HepG2 (cell line): ENCODE results near the gene CDH1. TPM values are rescaled to one million over a fixed set of nuclear protein-coding genes. Genes with fewer than 3 reads are reported as not detected.

Source experiments
- ATF1 ChIP-seq: IDR thresholded peaks from 2 replicates; pipeline ENCODE4 v1.6.1; 2016; ENCODE audit warnings: mild to moderate bottlenecking, control low read depth
- HHEX ChIP-seq: IDR thresholded peaks from 2 replicates; pipeline ENCODE4 v1.6.1; 2016; ENCODE audit warnings: control low read depth
- IKZF5 ChIP-seq: IDR thresholded peaks from 2 replicates; pipeline ENCODE4 v1.6.1; 2018; ENCODE audit warnings: missing genetic modification reagents, mild to moderate bottlenecking, missing compliant biosample characterization
- KDM6A ChIP-seq: IDR thresholded peaks from 2 replicates; pipeline ENCODE4 v1.6.1; 2016; ENCODE audit warnings: low read depth
- NFIC ChIP-seq: IDR thresholded peaks from 2 replicates; pipeline ENCODE4 v1.6.1; 2012; ENCODE audit warnings: mild to moderate bottlenecking, low read length, inconsistent platforms
- NFYC ChIP-seq: IDR thresholded peaks from 2 replicates; pipeline ENCODE4 v1.6.1; 2016; ENCODE audit warnings: missing genetic modification reagents, missing compliant biosample characterization
- PCBP2 ChIP-seq: fragments of 200-400 bp; formaldehyde crosslinking; optimal IDR thresholded peaks from 2 replicates; pipeline ENCODE3; 2018; ENCODE audit warnings: low read length, low read depth; ENCODE audit not compliant: poor library complexity, severe bottlenecking
- SMAD1 ChIP-seq: sonication (generic); formaldehyde crosslinking; IDR thresholded peaks from 2 replicates; pipeline ENCODE4 v1.4.0; 2020; ENCODE audit warnings: missing genetic modification reagents, low read depth, mild to moderate bottlenecking, borderline replicate concordance
- SP140L ChIP-seq: sonication (generic); formaldehyde crosslinking; IDR thresholded peaks from 2 replicates; pipeline ENCODE4 v1.4.0; 2020; ENCODE audit warnings: missing genetic modification reagents, borderline replicate concordance
- SRF ChIP-seq: IDR thresholded peaks from 2 replicates; pipeline ENCODE4 v1.6.1; 2011; ENCODE audit warnings: mild to moderate bottlenecking, low read depth, low read length, moderate library complexity
- WIZ ChIP-seq: sonication (generic); formaldehyde crosslinking; IDR thresholded peaks from 2 replicates; pipeline ENCODE4 v1.5.1; 2020; ENCODE audit warnings: mild to moderate bottlenecking, missing genetic modification reagents
- ZMYM3 ChIP-seq: sonication (generic); formaldehyde crosslinking; IDR thresholded peaks from 2 replicates; pipeline ENCODE4 v1.5.1; 2020; ENCODE audit warnings: mild to moderate bottlenecking, missing genetic modification reagents
- ZNF367 ChIP-seq: sonication (generic); formaldehyde crosslinking; IDR thresholded peaks from 2 replicates; pipeline ENCODE4 v1.4.0; 2020; ENCODE audit warnings: missing genetic modification reagents, borderline replicate concordance
- ZNF414 ChIP-seq: sonication (generic); formaldehyde crosslinking; IDR thresholded peaks from 2 replicates; pipeline ENCODE4 v1.5.0; 2020; ENCODE audit warnings: missing genetic modification reagents
- ZNF644 ChIP-seq: IDR thresholded peaks from 2 replicates; pipeline ENCODE4 v1.6.1; 2016; ENCODE audit warnings: low read depth
- ZNF691 ChIP-seq: sonication (generic); formaldehyde crosslinking; IDR thresholded peaks from 2 replicates; pipeline ENCODE4 v1.4.0; 2020; ENCODE audit warnings: missing genetic modification reagents, low read depth, mild to moderate bottlenecking, borderline replicate concordance
- ZNF781 ChIP-seq: sonication (generic); formaldehyde crosslinking; IDR thresholded peaks from 2 replicates; pipeline ENCODE4 v1.5.1; 2020; ENCODE audit warnings: borderline replicate concordance, mild to moderate bottlenecking, missing genetic modification reagents; ENCODE audit errors: not compliant biosample characterization
- polyA plus RNA-seq, 8 experiments: library from polyadenylated mRNA; depleted of rRNA in 3 of 8; stranded (reverse) in 7 of 8; unstranded in 1 of 8; fragments of >200 nt; fragmentation: Illumina TruSeq in 4 of 8; extraction: Trizol in 4 of 8; gene quantifications; 2 replicates each; pipeline versions ENCODE4 v1.2.1 to v1.2.3, GENCODE V29; 2011 to 2016; ENCODE audit warnings: low read depth in 4 of 8, missing spikeins in 1 of 8, mixed read lengths in 1 of 8; ENCODE audit not compliant: insufficient read depth in 1 of 8
- total RNA-seq, 5 experiments: library from RNA; depleted of rRNA; stranded (reverse); fragments of >200 nt; fragmentation: Illumina TruSeq; extraction: Trizol; gene quantifications; 2 replicates each; pipeline ENCODE4 v1.2.3, GENCODE V29; 2016; ENCODE audit warnings: low read depth in 1 of 5
- TF ChIP-seq, protein P1 (sequence below): sonication (generic); formaldehyde crosslinking; IDR thresholded peaks from 2 replicates; pipeline ENCODE4 v1.5.1; 2020; ENCODE audit warnings: mild to moderate bottlenecking, missing genetic modification reagents, moderate library complexity
- TF ChIP-seq, protein P2 (sequence below): sonication (generic); formaldehyde crosslinking; IDR thresholded peaks from 2 replicates; pipeline ENCODE4 v1.4.0; 2020; ENCODE audit warnings: missing genetic modification reagents, borderline replicate concordance
- TF ChIP-seq, protein P3 (sequence below): IDR thresholded peaks from 2 replicates; pipeline ENCODE4 v1.6.1; 2016; ENCODE audit warnings: mild to moderate bottlenecking, missing biosample characterization, missing genetic modification reagents

CDH1 gene
- total and polyA plus RNA-seq, 2 of the 13 experiments (the other 11 are each of a cell fraction or from before 2014, with no cell fraction given) = 0.95 to 9.8 TPM

DNA sequence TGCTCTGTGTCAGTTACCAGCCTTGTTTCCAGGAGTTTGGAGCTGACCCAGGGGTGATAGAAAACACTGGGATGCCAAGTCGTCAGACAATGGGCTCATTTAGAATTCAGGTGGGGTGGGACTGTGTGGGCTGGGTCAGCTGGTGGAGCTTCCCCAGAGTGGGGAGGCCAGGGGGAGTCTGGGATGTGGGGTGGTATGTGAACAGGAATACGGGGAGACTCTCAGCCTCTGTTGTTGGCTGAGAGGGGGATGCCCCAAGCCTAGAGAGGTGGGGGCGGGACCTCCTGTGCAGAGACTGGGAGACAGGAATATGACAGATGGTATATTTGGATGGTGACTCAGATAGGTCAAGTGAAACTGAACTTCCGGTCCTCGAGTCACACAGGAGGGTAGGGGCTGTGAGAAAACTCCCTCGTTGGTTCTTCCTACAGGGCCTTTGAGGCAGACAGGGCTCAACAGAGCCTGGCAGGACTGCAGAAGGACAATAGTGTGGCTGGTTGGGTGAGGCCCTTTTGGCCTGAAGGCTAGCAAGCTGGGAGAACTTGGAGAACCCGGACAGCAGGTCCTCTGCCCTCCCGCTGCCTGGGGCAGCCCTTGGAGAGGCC lies 23.7 kb downstream of the CDH1 start (continued):
- no peak for TF ChIP-seq NFYC
- TF ChIP-seq ZNF691 (CRISPR knock-in tag) = 0 out of 2 replicates have a peak, but pooled peaks have one; percentile 53
- TF ChIP-seq, protein P1, sequence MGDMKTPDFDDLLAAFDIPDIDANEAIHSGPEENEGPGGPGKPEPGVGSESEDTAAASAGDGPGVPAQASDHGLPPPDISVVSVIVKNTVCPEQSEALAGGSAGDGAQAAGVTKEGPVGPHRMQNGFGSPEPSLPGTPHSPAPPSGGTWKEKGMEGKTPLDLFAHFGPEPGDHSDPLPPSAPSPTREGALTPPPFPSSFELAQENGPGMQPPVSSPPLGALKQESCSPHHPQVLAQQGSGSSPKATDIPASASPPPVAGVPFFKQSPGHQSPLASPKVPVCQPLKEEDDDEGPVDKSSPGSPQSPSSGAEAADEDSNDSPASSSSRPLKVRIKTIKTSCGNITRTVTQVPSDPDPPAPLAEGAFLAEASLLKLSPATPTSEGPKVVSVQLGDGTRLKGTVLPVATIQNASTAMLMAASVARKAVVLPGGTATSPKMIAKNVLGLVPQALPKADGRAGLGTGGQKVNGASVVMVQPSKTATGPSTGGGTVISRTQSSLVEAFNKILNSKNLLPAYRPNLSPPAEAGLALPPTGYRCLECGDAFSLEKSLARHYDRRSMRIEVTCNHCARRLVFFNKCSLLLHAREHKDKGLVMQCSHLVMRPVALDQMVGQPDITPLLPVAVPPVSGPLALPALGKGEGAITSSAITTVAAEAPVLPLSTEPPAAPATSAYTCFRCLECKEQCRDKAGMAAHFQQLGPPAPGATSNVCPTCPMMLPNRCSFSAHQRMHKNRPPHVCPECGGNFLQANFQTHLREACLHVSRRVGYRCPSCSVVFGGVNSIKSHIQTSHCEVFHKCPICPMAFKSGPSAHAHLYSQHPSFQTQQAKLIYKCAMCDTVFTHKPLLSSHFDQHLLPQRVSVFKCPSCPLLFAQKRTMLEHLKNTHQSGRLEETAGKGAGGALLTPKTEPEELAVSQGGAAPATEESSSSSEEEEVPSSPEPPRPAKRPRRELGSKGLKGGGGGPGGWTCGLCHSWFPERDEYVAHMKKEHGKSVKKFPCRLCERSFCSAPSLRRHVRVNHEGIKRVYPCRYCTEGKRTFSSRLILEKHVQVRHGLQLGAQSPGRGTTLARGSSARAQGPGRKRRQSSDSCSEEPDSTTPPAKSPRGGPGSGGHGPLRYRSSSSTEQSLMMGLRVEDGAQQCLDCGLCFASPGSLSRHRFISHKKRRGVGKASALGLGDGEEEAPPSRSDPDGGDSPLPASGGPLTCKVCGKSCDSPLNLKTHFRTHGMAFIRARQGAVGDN = peak; percentile 44; the same call in 1 of the 2 replicates
- TF ChIP-seq SRF = no peak
- no peak for TF ChIP-seq NFIC
- no peak for TF ChIP-seq PCBP2
- TF ChIP-seq, protein P2, sequence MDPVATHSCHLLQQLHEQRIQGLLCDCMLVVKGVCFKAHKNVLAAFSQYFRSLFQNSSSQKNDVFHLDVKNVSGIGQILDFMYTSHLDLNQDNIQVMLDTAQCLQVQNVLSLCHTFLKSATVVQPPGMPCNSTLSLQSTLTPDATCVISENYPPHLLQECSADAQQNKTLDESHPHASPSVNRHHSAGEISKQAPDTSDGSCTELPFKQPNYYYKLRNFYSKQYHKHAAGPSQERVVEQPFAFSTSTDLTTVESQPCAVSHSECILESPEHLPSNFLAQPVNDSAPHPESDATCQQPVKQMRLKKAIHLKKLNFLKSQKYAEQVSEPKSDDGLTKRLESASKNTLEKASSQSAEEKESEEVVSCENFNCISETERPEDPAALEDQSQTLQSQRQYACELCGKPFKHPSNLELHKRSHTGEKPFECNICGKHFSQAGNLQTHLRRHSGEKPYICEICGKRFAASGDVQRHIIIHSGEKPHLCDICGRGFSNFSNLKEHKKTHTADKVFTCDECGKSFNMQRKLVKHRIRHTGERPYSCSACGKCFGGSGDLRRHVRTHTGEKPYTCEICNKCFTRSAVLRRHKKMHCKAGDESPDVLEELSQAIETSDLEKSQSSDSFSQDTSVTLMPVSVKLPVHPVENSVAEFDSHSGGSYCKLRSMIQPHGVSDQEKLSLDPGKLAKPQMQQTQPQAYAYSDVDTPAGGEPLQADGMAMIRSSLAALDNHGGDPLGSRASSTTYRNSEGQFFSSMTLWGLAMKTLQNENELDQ (CRISPR knock-in tag) = no peak
- TF ChIP-seq SMAD1 (CRISPR knock-in tag) = 0 out of 2 replicates have a peak, but pooled peaks have one; percentile 36
- TF ChIP-seq ZNF644 = no peak
- 0 out of 2 replicates have a peak, but pooled peaks have one; percentile 10 for TF ChIP-seq ZNF414 (CRISPR knock-in tag)
- peak; percentile 78 for TF ChIP-seq IKZF5 (CRISPR knock-in tag)
- TF ChIP-seq SP140L (CRISPR knock-in tag) = no peak
- TF ChIP-seq ZNF367 = no peak
- no peak for TF ChIP-seq HHEX (CRISPR knock-in tag)
- no peak for TF ChIP-seq KDM6A (CRISPR knock-in tag)
- TF ChIP-seq, protein P3, sequence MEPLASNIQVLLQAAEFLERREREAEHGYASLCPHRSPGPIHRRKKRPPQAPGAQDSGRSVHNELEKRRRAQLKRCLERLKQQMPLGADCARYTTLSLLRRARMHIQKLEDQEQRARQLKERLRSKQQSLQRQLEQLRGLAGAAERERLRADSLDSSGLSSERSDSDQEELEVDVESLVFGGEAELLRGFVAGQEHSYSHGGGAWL = no peak
- TF ChIP-seq ZMYM3 (CRISPR knock-in tag) = peak; percentile 12; the same call in 1 of the 2 replicates
- TF ChIP-seq ZNF781 (CRISPR knock-in tag) = no peak
- TF ChIP-seq ATF1 = no peak
- no peak for TF ChIP-seq WIZ (CRISPR knock-in tag)
